WTC11 (cell line): ENCODE measurements around the gene LY9.

Source experiments
- CBFB ChIP-seq: sonication (generic); formaldehyde crosslinking; IDR thresholded peaks from 2 replicates; pipeline ENCODE4 v1.8.1; 2022; ENCODE audit warnings: mild to moderate bottlenecking, low read depth, missing genetic modification reagents
- CTCF ChIP-seq: fragments of 200-600 bp; IDR thresholded peaks from 2 replicates; pipeline ENCODE4 v1.8.0; 2022; ENCODE audit warnings: antibody characterized with exemption
- NR1H2 ChIP-seq: sonication (generic); formaldehyde crosslinking; IDR thresholded peaks from 2 replicates; pipeline ENCODE4 v1.9.0; 2021; ENCODE audit warnings: mild to moderate bottlenecking, moderate library complexity, missing genetic modification reagents
- SP1 ChIP-seq: sonication (generic); formaldehyde crosslinking; conservative IDR thresholded peaks from 2 replicates; pipeline ENCODE4 v1.8.1; 2022; ENCODE audit warnings: missing genetic modification reagents
- USF2 ChIP-seq: sonication (generic); formaldehyde crosslinking; IDR thresholded peaks from 2 replicates; pipeline ENCODE4 v1.8.1; 2023; ENCODE audit warnings: mild to moderate bottlenecking, missing genetic modification reagents, moderate library complexity
- ZNF121 ChIP-seq: sonication (generic); formaldehyde crosslinking; IDR thresholded peaks from 2 replicates; pipeline ENCODE4 v1.8.0; 2023; ENCODE audit warnings: missing genetic modification reagents
- ZNF317 ChIP-seq: sonication (generic); formaldehyde crosslinking; IDR thresholded peaks from 2 replicates; pipeline ENCODE4 v1.8.1; 2023; ENCODE audit warnings: low read depth, mild to moderate bottlenecking, moderate library complexity, missing genetic modification reagents, borderline replicate concordance

- TF ChIP-seq CTCF: no peak
- TF ChIP-seq CBFB: no peak
- TF ChIP-seq ZNF121 (CRISPR knock-in tag): no peak
- no peak for TF ChIP-seq ZNF317
- no peak for TF ChIP-seq USF2 (CRISPR knock-in tag)
- TF ChIP-seq SP1 (CRISPR knock-in tag): no peak
- TF ChIP-seq NR1H2: no peak
Measured at GRCh38 chr1:160746836-160747500, 49.0 kb upstream of the LY9 start.
